ES-I3 (cell line): Measurements from ENCODE around the gene TRDN.

Source experiments
- H3K36me3 ChIP-seq: 2 replicates; pipeline ENCODE4 v1.6.1; 2013; ENCODE audit warnings: mild to moderate bottlenecking, low read length, control low read depth, moderate library complexity; ENCODE audit not compliant: insufficient read depth
- H3K4me1 ChIP-seq: 2 replicates; pipeline ENCODE4 v1.6.1; 2013; ENCODE audit warnings: mild to moderate bottlenecking, control low read depth, low read length; ENCODE audit not compliant: insufficient read depth
- H3K9ac ChIP-seq: 2 replicates; pipeline ENCODE4 v1.6.1; 2013; ENCODE audit warnings: low read depth, mild to moderate bottlenecking, low read length, moderate library complexity
- H3K9me3 ChIP-seq: 2 replicates; pipeline ENCODE4 v1.6.1; 2013; ENCODE audit warnings: mild to moderate bottlenecking, low read length, moderate library complexity; ENCODE audit not compliant: control insufficient read depth, insufficient read depth

Gene TRDN

GRCh38 chr6:123189816-123190215 is 446.9 kb downstream of the TRDN start:
- Histone ChIP-seq H3K9ac (no peak overlapping the region), H3K9me3 (no peaks in the 10 kb centered on the region), H3K4me1 (no peaks in the 10 kb centered on the region), H3K36me3 (no peaks in the 10 kb centered on the region)

DNA sequence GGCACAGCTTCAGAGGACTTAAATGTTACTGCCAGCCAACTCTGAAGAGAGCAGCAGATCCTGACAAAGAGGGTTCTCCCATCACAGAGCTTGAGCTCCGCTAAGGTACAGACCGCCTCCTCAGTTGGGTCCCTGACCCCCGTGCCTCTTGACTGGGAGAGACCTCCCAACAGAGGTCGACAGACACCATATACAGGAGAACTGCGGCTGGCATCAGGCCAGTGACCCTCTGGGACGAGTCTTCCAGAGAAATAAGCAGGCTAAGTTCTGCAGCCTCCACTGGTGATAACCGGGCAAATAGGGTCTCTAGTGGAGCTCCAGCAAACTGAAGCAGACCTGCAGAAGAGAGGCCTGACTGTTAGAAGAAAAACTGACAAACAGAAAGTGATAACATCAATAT is 453.8 kb downstream of the TRDN start:
- Histone ChIP-seq H3K36me3 (no peaks in the 10 kb centered on the region), H3K9me3 (no peaks in the 10 kb centered on the region), H3K9ac (no peak overlapping the region), H3K4me1 (no peaks in the 10 kb centered on the region)

DNA sequence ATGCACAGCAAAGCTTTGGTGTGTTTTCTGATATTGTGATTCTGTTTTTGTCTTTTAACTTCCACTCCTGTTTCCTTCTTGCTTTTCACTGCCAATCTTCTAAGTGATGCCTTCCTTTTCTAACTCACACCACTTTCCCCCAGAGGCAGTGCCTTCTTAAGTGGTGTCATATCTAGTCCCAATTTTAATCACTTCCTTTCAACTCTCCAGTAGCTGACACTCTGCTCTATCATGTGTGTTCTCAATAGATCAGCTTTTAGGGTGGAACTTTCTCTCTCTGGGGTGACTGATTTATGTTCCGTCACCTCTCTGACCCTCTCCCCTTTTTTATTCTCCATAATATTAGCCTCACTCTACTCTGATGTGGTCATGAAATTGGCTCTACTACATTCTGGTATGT is 460.0 kb downstream of the TRDN start:
- no peak overlapping the region for H3K9ac ChIP-seq
- no peaks in the 10 kb centered on the region for H3K9me3 ChIP-seq
- H3K36me3 ChIP-seq = no peaks in the 10 kb centered on the region
- H3K4me1 ChIP-seq = peaks cover 3% of the 10 kb centered on the region

GRCh38 chr6:123171341-123172115 is 465.2 kb downstream of the TRDN start:
- H3K4me1 ChIP-seq = peaks cover 11% of the 10 kb centered on the region
- no peaks in the 10 kb centered on the region for H3K36me3 ChIP-seq
- H3K9me3 ChIP-seq = no peaks in the 10 kb centered on the region
- H3K9ac ChIP-seq = no peak overlapping the region

- H3K4me1 ChIP-seq = peaks cover 11% of the 10 kb centered on the region
- no peaks in the 10 kb centered on the region for H3K36me3 ChIP-seq
- H3K9me3 ChIP-seq = 0 out of 2 replicates have a peak, but pooled peaks cover 2% of the 10 kb centered on the region
- no peak overlapping the region for H3K9ac ChIP-seq
Measured at GRCh38 chr6:123169774-123170095, 467.0 kb downstream of the TRDN start.

DNA sequence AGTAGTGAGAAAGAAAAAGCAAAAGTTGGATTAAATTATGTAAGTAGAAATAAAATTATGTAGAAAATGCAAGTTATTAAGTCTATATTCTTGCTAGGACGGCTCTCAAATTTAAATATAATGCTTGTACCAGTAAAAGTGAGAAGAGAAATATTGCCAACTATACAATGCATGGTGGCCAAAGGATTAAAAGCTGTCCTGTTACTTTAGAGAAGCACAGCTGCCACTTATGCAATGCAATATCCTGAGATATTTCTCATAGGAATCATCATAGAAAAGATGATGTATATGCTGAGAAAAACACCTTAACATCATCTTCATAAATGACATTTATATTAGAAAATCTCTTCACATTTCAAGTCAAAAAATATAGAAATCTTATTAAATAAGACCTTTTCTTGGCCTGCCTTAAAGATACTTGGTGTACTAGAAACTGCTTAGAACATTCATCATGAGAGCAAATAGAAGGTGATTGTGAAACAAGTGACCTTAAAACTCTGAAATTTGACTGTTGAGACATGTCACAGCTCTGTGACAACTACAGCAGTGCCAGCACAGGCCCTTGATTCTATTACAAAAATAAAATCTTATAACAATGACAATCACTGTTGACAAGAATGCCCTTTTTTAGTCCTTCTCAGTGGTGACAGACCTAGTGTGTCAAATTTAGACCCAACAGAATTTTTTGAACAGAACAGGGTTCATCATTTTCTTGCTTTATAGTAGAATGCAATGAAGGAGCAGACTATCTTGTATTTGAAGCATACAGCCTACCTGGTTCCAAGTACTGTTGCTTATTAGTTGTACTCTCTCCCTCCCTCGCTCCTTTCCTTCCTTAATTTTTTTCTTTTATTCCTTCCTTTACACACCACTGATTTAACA is 467.6 kb downstream of the TRDN start:
- Histone ChIP-seq H3K36me3 (no peaks in the 10 kb centered on the region), H3K9me3 (0 out of 2 replicates have a peak, but pooled peaks cover 2% of the 10 kb centered on the region), H3K4me1 (peaks cover 11% of the 10 kb centered on the region), H3K9ac (no peak overlapping the region)

- Histone ChIP-seq H3K4me1 (peaks cover 11% of the 10 kb centered on the region), H3K9ac (no peak overlapping the region), H3K36me3 (no peaks in the 10 kb centered on the region), H3K9me3 (peaks cover 2% of the 10 kb centered on the region; the same call in 1 of the 2 replicates)
Measured at GRCh38 chr6:123168466-123168865, 468.3 kb downstream of the TRDN start.
